ENCODE data around the gene DBNDD2.

Gene DBNDD2

GRCh38 chr20:45407783-45408645, at the start of gene DBNDD2:
Gene DBNDD2, plus strand, starts transcription at chr20:45408289. Its CDS starts 179 bp downstream, at chr20:45408468.
- DNase-seq = no peak

- DNase-seq = no peak
Measured at GRCh38 chr20:45359069-45359405, 49.1 kb upstream of the DBNDD2 start.

GRCh38 chr20:45359406-45360148, 48.5 kb upstream of the DBNDD2 start:
- DNase-seq = no peak

GRCh38 chr20:45361793-45362192, 46.3 kb upstream of the DBNDD2 start:
- no peak for DNase-seq

- peak; percentile 97 for DNase-seq
Measured at GRCh38 chr20:45362804-45363610, 45.1 kb upstream of the DBNDD2 start, which contains the start of gene SYS1. Gene SYS1, plus strand, starts transcription at chr20:45363156. Its CDS starts 376 bp downstream, at chr20:45363532.

- DNase-seq = no peak
Measured at GRCh38 chr20:45363611-45364492, 44.2 kb upstream of the DBNDD2 start.

GRCh38 chr20:45365444-45365970, 42.6 kb upstream of the DBNDD2 start:
- DNase-seq = no peak

- DNase-seq = no peak
Measured at GRCh38 chr20:45366192-45366591, 41.9 kb upstream of the DBNDD2 start.

GRCh38 chr20:45366631-45367030, 41.5 kb upstream of the DBNDD2 start:
- no peak for DNase-seq

GRCh38 chr20:45367126-45367525, 41.0 kb upstream of the DBNDD2 start:
- no peak for DNase-seq

GRCh38 chr20:45368221-45368980, 39.7 kb upstream of the DBNDD2 start:
- peak; percentile 47 for DNase-seq

- DNase-seq = no peak
Measured at GRCh38 chr20:45370571-45371160, 37.4 kb upstream of the DBNDD2 start.

GRCh38 chr20:45372241-45372640, 35.8 kb upstream of the DBNDD2 start:
- no peak for DNase-seq

GRCh38 chr20:45372646-45373352, 35.3 kb upstream of the DBNDD2 start:
- peak; percentile 58 for DNase-seq

- peak; percentile 96 for DNase-seq
Measured at GRCh38 chr20:45373353-45374100, 34.6 kb upstream of the DBNDD2 start.

GRCh38 chr20:45374101-45374467, 34.0 kb upstream of the DBNDD2 start:
- no peak for DNase-seq

GRCh38 chr20:45374966-45375365, 33.1 kb upstream of the DBNDD2 start:
- DNase-seq = no peak

GRCh38 chr20:45377269-45377668, 30.8 kb upstream of the DBNDD2 start:
- no peak for DNase-seq

GRCh38 chr20:45378191-45378590, 29.9 kb upstream of the DBNDD2 start, which contains the start of gene TP53TG5:
Gene TP53TG5, minus strand, starts transcription at chr20:45378325. Its CDS starts 89 bp downstream, at chr20:45378236.
- no peak for DNase-seq

Data from activated CD8-positive, alpha-beta memory T cell treated with anti-CD3 and anti-CD28 coated beads, Interleukin-2, amount 50 U/mL, for 48 hours (primary cell).